Esophagus muscularis mucosa (tissue), 3 donors: ENCODE data around the gene BTG2.

ENCODE experiments used
- EP300 ChIP-seq: sonication (generic); formaldehyde crosslinking; IDR thresholded peaks from one replicate; pipeline ENCODE4 v1.6.1; 2017; ENCODE audit warnings: antibody characterized with exemption
- TF ChIP-seq, protein P1 (sequence below), 3 experiments: fragments of 200-600 bp in 2 of 3; fragments of 450-650 bp in 1 of 3; sonication (generic) in 2 of 3; IDR thresholded peaks; one replicate each; pipeline ENCODE4 v1.5.1; 2017 to 2019; ENCODE audit warnings: antibody characterized with exemption in 3 of 3, mild to moderate bottlenecking in 2 of 3, moderate library complexity in 1 of 3

GRCh38 chr1:203326830-203327683, 21.7 kb downstream of the BTG2 start:
- no peak for TF ChIP-seq EP300
- TF ChIP-seq, protein P1, sequence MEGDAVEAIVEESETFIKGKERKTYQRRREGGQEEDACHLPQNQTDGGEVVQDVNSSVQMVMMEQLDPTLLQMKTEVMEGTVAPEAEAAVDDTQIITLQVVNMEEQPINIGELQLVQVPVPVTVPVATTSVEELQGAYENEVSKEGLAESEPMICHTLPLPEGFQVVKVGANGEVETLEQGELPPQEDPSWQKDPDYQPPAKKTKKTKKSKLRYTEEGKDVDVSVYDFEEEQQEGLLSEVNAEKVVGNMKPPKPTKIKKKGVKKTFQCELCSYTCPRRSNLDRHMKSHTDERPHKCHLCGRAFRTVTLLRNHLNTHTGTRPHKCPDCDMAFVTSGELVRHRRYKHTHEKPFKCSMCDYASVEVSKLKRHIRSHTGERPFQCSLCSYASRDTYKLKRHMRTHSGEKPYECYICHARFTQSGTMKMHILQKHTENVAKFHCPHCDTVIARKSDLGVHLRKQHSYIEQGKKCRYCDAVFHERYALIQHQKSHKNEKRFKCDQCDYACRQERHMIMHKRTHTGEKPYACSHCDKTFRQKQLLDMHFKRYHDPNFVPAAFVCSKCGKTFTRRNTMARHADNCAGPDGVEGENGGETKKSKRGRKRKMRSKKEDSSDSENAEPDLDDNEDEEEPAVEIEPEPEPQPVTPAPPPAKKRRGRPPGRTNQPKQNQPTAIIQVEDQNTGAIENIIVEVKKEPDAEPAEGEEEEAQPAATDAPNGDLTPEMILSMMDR (IDR thresholded peaks at IDR 0.05): no peak
